SU-DHL-6 (cell line): ENCODE data around the gene CARMIL1.

Source experiments
- H2AFZ ChIP-seq: fragments of 200-600 bp; sonication (generic); 2 replicates; pipeline ENCODE4 v1.6.1; 2014; ENCODE audit warnings: low read depth, mild to moderate bottlenecking, moderate library complexity, mixed read lengths, antibody characterized with exemption, low read length; ENCODE audit not compliant: severe bottlenecking
- H3F3A ChIP-seq: fragments of 200-600 bp; shearing (Covaris generic); 2 replicates; pipeline ENCODE4 v1.6.0; 2016; ENCODE audit warnings: antibody characterized with exemption, mild to moderate bottlenecking; ENCODE audit not compliant: insufficient read depth
- H3K27ac ChIP-seq: fragments of 200-600 bp; sonication (generic); 2 replicates; pipeline ENCODE4 v1.5.1; 2016; ENCODE audit warnings: low read depth, mild to moderate bottlenecking, low read length, moderate library complexity, mixed read lengths
- H3K27me3 ChIP-seq: fragments of 200-600 bp; sonication (generic), shearing (Covaris generic); 2 replicates; pipeline ENCODE4 v1.6.0; 2014; ENCODE audit warnings: mild to moderate bottlenecking, low read length
- H3K36me3 ChIP-seq: fragments of 200-600 bp; sonication (generic); 2 replicates; pipeline ENCODE4 v1.6.1; 2014; ENCODE audit warnings: mild to moderate bottlenecking, low read length, mixed read lengths
- H3K4me2 ChIP-seq: fragments of 300-600, 200-600 bp; shearing (Covaris generic), sonication (generic); 2 replicates; pipeline ENCODE4 v1.6.0; 2014; ENCODE audit warnings: low read length, low read depth, mild to moderate bottlenecking; ENCODE audit not compliant: poor library complexity, severe bottlenecking
- H3K4me3 ChIP-seq: fragments of 200-600 bp; sonication (generic); 2 replicates; pipeline ENCODE4 v1.5.1; 2014; ENCODE audit warnings: antibody characterized with exemption, low read length, mild to moderate bottlenecking, mixed read lengths; ENCODE audit not compliant: insufficient read depth, poor library complexity, severe bottlenecking
- H3K79me2 ChIP-seq: fragments of 200-600 bp; sonication (generic); 2 replicates; pipeline ENCODE4 v1.6.1; 2014; ENCODE audit warnings: mild to moderate bottlenecking, low read length, moderate library complexity; ENCODE audit not compliant: insufficient read depth
- H3K9ac ChIP-seq: fragments of 200-600 bp; sonication (generic); 2 replicates; pipeline ENCODE4 v1.7.0; 2014; ENCODE audit warnings: mild to moderate bottlenecking, low read length
- H3K9me2 ChIP-seq: fragments of 200-600 bp; sonication (generic); replicated peaks from 2 replicates; pipeline ENCODE4 v1.6.1; 2014; ENCODE audit warnings: low read length; ENCODE audit not compliant: insufficient read depth
- H3K9me3 ChIP-seq: fragments of 200-600 bp; sonication (generic); 2 replicates; pipeline ENCODE4 v1.6.1; 2014; ENCODE audit warnings: low read length, mixed read lengths; ENCODE audit not compliant: insufficient read depth
- H4K20me1 ChIP-seq: fragments of 200-600 bp; sonication (generic); 2 replicates; pipeline ENCODE4 v1.6.1; 2014; ENCODE audit warnings: low read depth, mild to moderate bottlenecking, antibody characterized with exemption, low read length, moderate library complexity, mixed read lengths
- EZH2phosphoT487 ChIP-seq: fragments of 200-600 bp; sonication (generic), shearing (Covaris generic); conservative IDR thresholded peaks from 2 replicates; pipeline ENCODE4 v1.6.1; 2018; ENCODE audit warnings: mild to moderate bottlenecking, antibody characterized with exemption, low read length, moderate library complexity, mixed read lengths
- TF ChIP-seq, protein P1 (sequence below): fragments of 200-600 bp; sonication (generic); IDR thresholded peaks from one replicate; pipeline ENCODE4 v1.5.1; 2017; ENCODE audit warnings: antibody characterized with exemption, mild to moderate bottlenecking, low read length, moderate library complexity; ENCODE audit not compliant: insufficient read depth, poor library complexity, severe bottlenecking

CARMIL1 gene

DNA sequence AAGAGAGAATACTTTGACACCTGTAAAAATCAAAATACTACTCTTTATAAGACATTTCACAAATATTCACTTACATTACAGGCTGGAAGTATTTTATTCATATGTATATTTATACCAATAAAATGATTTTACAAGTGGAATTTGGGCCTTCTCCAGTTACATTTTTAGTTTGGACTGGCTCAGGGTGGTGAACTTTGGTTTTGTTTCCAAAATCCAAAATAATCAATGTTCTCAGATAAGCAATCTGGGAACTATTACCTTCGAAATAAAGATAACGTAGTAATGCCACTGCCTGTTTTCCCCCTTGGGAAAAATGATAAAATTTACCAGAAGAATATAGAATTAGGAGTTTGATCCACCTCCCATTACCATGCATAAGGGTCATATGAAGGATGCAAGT is 341.2 kb downstream of the CARMIL1 start:
- no peaks in the 10 kb centered on the region for H4K20me1 ChIP-seq
- no peak overlapping the region for H3K4me2 ChIP-seq
- no peaks in the 10 kb centered on the region for H3F3A ChIP-seq
- no peak overlapping the region for H3K27ac ChIP-seq
- H3K9me3 ChIP-seq = no peaks in the 10 kb centered on the region
- H3K4me3 ChIP-seq = no peak overlapping the region
- H2AFZ ChIP-seq = no peak overlapping the region
- no peaks in the 10 kb centered on the region for H3K27me3 ChIP-seq
- H3K79me2 ChIP-seq = no peaks in the 10 kb centered on the region
- no peak overlapping the region for H3K9ac ChIP-seq
- H3K36me3 ChIP-seq = no peaks in the 10 kb centered on the region
- H3K9me2 ChIP-seq = no peaks in the 10 kb centered on the region
- TF ChIP-seq EZH2phosphoT487 = no peak
- TF ChIP-seq, protein P1, sequence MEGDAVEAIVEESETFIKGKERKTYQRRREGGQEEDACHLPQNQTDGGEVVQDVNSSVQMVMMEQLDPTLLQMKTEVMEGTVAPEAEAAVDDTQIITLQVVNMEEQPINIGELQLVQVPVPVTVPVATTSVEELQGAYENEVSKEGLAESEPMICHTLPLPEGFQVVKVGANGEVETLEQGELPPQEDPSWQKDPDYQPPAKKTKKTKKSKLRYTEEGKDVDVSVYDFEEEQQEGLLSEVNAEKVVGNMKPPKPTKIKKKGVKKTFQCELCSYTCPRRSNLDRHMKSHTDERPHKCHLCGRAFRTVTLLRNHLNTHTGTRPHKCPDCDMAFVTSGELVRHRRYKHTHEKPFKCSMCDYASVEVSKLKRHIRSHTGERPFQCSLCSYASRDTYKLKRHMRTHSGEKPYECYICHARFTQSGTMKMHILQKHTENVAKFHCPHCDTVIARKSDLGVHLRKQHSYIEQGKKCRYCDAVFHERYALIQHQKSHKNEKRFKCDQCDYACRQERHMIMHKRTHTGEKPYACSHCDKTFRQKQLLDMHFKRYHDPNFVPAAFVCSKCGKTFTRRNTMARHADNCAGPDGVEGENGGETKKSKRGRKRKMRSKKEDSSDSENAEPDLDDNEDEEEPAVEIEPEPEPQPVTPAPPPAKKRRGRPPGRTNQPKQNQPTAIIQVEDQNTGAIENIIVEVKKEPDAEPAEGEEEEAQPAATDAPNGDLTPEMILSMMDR = no peak

- Histone ChIP-seq H2AFZ (no peak overlapping the region), H3K4me3 (no peak overlapping the region), H3K27ac (no peak overlapping the region), H3K9ac (no peak overlapping the region), H3K4me2 (no peak overlapping the region), H3K79me2 (no peaks in the 10 kb centered on the region), H3K36me3 (no peaks in the 10 kb centered on the region), H3K27me3 (no peaks in the 10 kb centered on the region), H3K9me3 (no peaks in the 10 kb centered on the region), H4K20me1 (no peaks in the 10 kb centered on the region), H3F3A (no peaks in the 10 kb centered on the region), H3K9me2 (no peaks in the 10 kb centered on the region)
- TF ChIP-seq, protein P1 = no peak
- no peak for TF ChIP-seq EZH2phosphoT487
Measured at GRCh38 chr6:25623065-25623464, 343.9 kb downstream of the CARMIL1 start.

DNA sequence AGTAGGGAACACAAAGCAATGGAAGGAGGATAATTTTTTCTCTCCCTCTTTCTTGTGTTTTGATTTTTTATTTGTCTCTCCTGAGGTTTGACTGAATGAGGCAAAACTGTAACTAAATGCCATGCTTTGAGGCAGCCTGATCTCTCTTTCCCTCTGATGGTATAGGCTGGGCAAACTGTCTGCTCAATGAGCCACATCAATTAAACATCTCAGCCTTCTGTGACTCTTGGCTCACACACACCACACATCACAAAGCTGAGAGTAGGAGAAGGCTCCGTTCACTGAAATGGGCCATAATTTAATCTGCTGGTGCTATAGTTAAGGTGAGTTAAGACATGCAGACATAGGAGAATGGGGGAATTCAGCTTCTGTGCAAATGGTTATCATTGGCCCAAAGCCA is 344.7 kb downstream of the CARMIL1 start:
- Histone ChIP-seq H4K20me1 (no peaks in the 10 kb centered on the region), H3K9ac (no peak overlapping the region), H3K9me3 (no peaks in the 10 kb centered on the region), H3K4me2 (no peak overlapping the region), H3K79me2 (no peaks in the 10 kb centered on the region), H3K4me3 (no peak overlapping the region), H3F3A (no peaks in the 10 kb centered on the region), H2AFZ (no peak overlapping the region), H3K9me2 (no peaks in the 10 kb centered on the region), H3K27ac (no peak overlapping the region), H3K27me3 (no peaks in the 10 kb centered on the region), H3K36me3 (no peaks in the 10 kb centered on the region)
- TF ChIP-seq, protein P1 = no peak
- no peak for TF ChIP-seq EZH2phosphoT487
